Mesenchymal stem cell (in vitro differentiated cells and primary cell): ENCODE data around the gene FBXL7.
A peak's percentile ranks its signal among the peaks of the same experiment; 100 is the strongest.

Source experiments
- DNase-seq: peaks from one replicate; pipeline ENCODE4 v3.0.0-alpha.2; 2013
- H2AFZ ChIP-seq: one replicate; pipeline ENCODE4 v1.6.1; 2013; ENCODE audit warnings: low read depth, mild to moderate bottlenecking, control low read depth, inconsistent platforms, low read length, moderate library complexity
- H2AK5ac ChIP-seq: 2 replicates; pipeline ENCODE4 v1.6.1; 2013; ENCODE audit warnings: low read length, moderate library complexity, mild to moderate bottlenecking, inconsistent platforms; ENCODE audit not compliant: severe bottlenecking
- H2BK120ac ChIP-seq: one replicate; pipeline ENCODE4 v1.6.1; 2013; ENCODE audit warnings: low read depth, mild to moderate bottlenecking, inconsistent platforms, low read length, moderate library complexity
- H2BK12ac ChIP-seq, 2 experiments: one replicate each; pipeline ENCODE4 v1.6.1; 2013; ENCODE audit warnings: inconsistent platforms in 2 of 2, low read length in 2 of 2, mild to moderate bottlenecking in 2 of 2, moderate library complexity in 2 of 2, control low read depth in 1 of 2
- H2BK15ac ChIP-seq: one replicate; pipeline ENCODE4 v1.6.1; 2013; ENCODE audit warnings: mild to moderate bottlenecking, low read depth, inconsistent platforms; ENCODE audit not compliant: poor library complexity, severe bottlenecking
- H2BK5ac ChIP-seq: 2 replicates; pipeline ENCODE4 v1.6.1; 2013; ENCODE audit warnings: low read depth, mild to moderate bottlenecking, low read length, control low read depth, inconsistent platforms; ENCODE audit not compliant: poor library complexity, severe bottlenecking
- H3K14ac ChIP-seq, 2 experiments: one replicate each; pipeline ENCODE4 v1.6.1; 2013; ENCODE audit warnings: inconsistent platforms in 2 of 2, low read length in 2 of 2, control low read depth in 1 of 2, mild to moderate bottlenecking in 1 of 2, moderate library complexity in 1 of 2
- H3K18ac ChIP-seq, 2 experiments: one replicate each; pipeline ENCODE4 v1.6.1; 2013; ENCODE audit warnings: inconsistent platforms in 2 of 2, low read length in 2 of 2, control low read depth in 1 of 2, low read depth in 1 of 2, mild to moderate bottlenecking in 1 of 2
- H3K23ac ChIP-seq, 2 experiments: one replicate each; pipeline ENCODE4 v1.6.1; 2013; ENCODE audit warnings: inconsistent platforms in 2 of 2, low read length in 2 of 2, mild to moderate bottlenecking in 2 of 2, moderate library complexity in 2 of 2, control low read depth in 1 of 2
- H3K27ac ChIP-seq: 2 replicates; pipeline ENCODE4 v1.5.1; 2013; ENCODE audit warnings: mild to moderate bottlenecking, moderate library complexity, low read length, control low read depth, inconsistent platforms; ENCODE audit not compliant: poor library complexity, severe bottlenecking
- H3K27me3 ChIP-seq, 2 experiments: 2 replicates each; pipeline versions ENCODE4 v1.6.1 to v1.7.0; 2013; ENCODE audit warnings: low read length in 2 of 2, mild to moderate bottlenecking in 2 of 2, moderate library complexity in 2 of 2, control low read depth in 1 of 2, inconsistent platforms in 1 of 2; ENCODE audit not compliant: control insufficient read depth in 1 of 2, insufficient read depth in 1 of 2
- H3K36me3 ChIP-seq, 2 experiments: 2 replicates each; pipeline versions ENCODE4 v1.6.1 to v1.7.0; 2013; ENCODE audit warnings: low read length in 2 of 2, control low read depth in 1 of 2, inconsistent platforms in 1 of 2, low read depth in 1 of 2, mild to moderate bottlenecking in 1 of 2; ENCODE audit not compliant: insufficient read depth in 2 of 2, control insufficient read depth in 1 of 2
- H3K4ac ChIP-seq, 2 experiments: one replicate each; pipeline ENCODE4 v1.6.1; 2013; ENCODE audit warnings: inconsistent platforms in 2 of 2, low read length in 2 of 2, mild to moderate bottlenecking in 2 of 2, moderate library complexity in 2 of 2, control low read depth in 1 of 2, low read depth in 1 of 2
- H3K4me1 ChIP-seq: 2 replicates; pipeline ENCODE4 v1.6.1; 2013; ENCODE audit warnings: low read depth, low read length, control low read depth; ENCODE audit not compliant: control insufficient read depth, insufficient read depth
- H3K4me2 ChIP-seq: 2 replicates; pipeline ENCODE4 v1.6.1; 2013; ENCODE audit warnings: low read length, mild to moderate bottlenecking, inconsistent platforms; ENCODE audit not compliant: poor library complexity, severe bottlenecking
- H3K4me3 ChIP-seq, 2 experiments: 2 replicates each; pipeline versions ENCODE4 v1.5.1 to v1.7.0; 2013; ENCODE audit warnings: low read length in 2 of 2, mild to moderate bottlenecking in 2 of 2, control low read depth in 1 of 2, low read depth in 1 of 2; ENCODE audit not compliant: insufficient read depth in 1 of 2
- H3K79me1 ChIP-seq: replicated peaks from 2 replicates; pipeline ENCODE4 v1.6.1; 2013; ENCODE audit warnings: mild to moderate bottlenecking, control low read depth, low read length, inconsistent platforms; ENCODE audit not compliant: poor library complexity, severe bottlenecking
- H3K9ac ChIP-seq: 2 replicates; pipeline ENCODE4 v1.7.0; 2013; ENCODE audit warnings: mild to moderate bottlenecking, low read length, moderate library complexity
- H3K9me3 ChIP-seq: 2 replicates; pipeline ENCODE4 v1.7.0; 2013; ENCODE audit warnings: mild to moderate bottlenecking, low read length; ENCODE audit not compliant: control insufficient read depth
- H4K8ac ChIP-seq: one replicate; pipeline ENCODE4 v1.6.1; 2013; ENCODE audit warnings: inconsistent platforms, mild to moderate bottlenecking, low read length, moderate library complexity
- H4K91ac ChIP-seq: one replicate; pipeline ENCODE4 v1.6.1; 2013; ENCODE audit warnings: mild to moderate bottlenecking, low read length, inconsistent platforms
- WGBS: methylation state at CpG from one replicate; pipeline ENCODE4 v1.1.7; 2013; ENCODE audit warnings: mixed read lengths; 5-methylcytosine and 5-hydroxymethylcytosine counted together

Gene FBXL7

GRCh38 chr5:15893866-15894265 lies 393.9 kb downstream of the FBXL7 start:
- Histone ChIP-seq H3K36me3 (no peaks in the 10 kb centered on the region), H4K91ac (no peak overlapping the region), H3K9me3 (no peaks in the 10 kb centered on the region), H2BK15ac (no peak overlapping the region), H2AK5ac (no peak overlapping the region), H3K27me3 (no peaks in the 10 kb centered on the region), H3K4me2 (no peak overlapping the region), H2BK5ac (no peak overlapping the region), H3K9ac (no peak overlapping the region), H3K18ac (no peak overlapping the region), H2AFZ (no peak overlapping the region), H2BK120ac (no peak overlapping the region), H3K4ac (no peak overlapping the region), H3K4me3 (no peak overlapping the region), H3K27ac (no peak overlapping the region), H3K23ac (no peak overlapping the region), H2BK12ac (no peak overlapping the region), H3K4me1 (peaks cover 10% of the 10 kb centered on the region), H4K8ac (no peak overlapping the region), H3K14ac (no peak overlapping the region), H3K79me1 (peaks cover 30% of the 10 kb centered on the region)
- WGBS, result 93% methylated on average over 11 of the region's 11 CpGs
- DNase-seq, result no peak

GRCh38 chr5:15897656-15898055 lies 397.7 kb downstream of the FBXL7 start:
- WGBS, result 90% methylated on average over 3 of the region's 3 CpGs
- H2AFZ ChIP-seq, result no peak overlapping the region

GRCh38 chr5:15898641-15899040 lies 398.7 kb downstream of the FBXL7 start:
- WGBS, result 96% methylated on average over 6 of the region's 6 CpGs
- no peak overlapping the region for H3K27ac ChIP-seq

More at GRCh38 chr5:15897656-15898055, 397.7 kb downstream of the FBXL7 start:
- Histone ChIP-seq H2BK12ac (no peak overlapping the region), H2BK120ac (no peak overlapping the region), H3K4me1 (no peaks in the 10 kb centered on the region), H3K9me3 (no peaks in the 10 kb centered on the region), H3K4me2 (no peak overlapping the region), H3K14ac (no peak overlapping the region), H3K23ac (no peak overlapping the region), H3K4ac (no peak overlapping the region), H4K8ac (no peak overlapping the region), H3K27me3 (no peaks in the 10 kb centered on the region), H2BK15ac (no peak overlapping the region), H3K4me3 (no peak overlapping the region), H2BK5ac (no peak overlapping the region), H3K18ac (no peak overlapping the region), H2AK5ac (no peak overlapping the region), H3K79me1 (peaks cover 15% of the 10 kb centered on the region), H4K91ac (no peak overlapping the region), H3K9ac (no peak overlapping the region), H3K27ac (no peak overlapping the region), H3K36me3 (no peaks in the 10 kb centered on the region)
- peak; percentile 27 for DNase-seq

DNA sequence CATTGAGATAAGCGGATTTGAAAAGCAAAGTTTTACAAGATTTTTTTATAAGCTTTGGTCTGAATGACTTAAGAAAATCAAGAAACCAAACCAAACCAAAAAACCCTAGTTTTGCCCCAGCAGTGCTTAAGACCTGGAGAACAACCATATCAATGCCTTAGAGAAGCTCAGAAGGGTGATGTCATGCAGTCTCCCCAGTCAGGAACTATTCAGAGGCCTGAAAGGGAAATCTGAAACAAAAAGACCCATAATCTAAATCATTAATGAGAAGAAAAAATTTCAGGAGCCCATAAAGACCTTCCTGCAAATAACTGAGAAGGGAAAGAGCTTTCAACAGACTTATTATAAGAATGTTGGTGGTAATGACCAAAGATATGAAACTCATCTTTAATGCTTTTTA lies 399.5 kb downstream of the FBXL7 start:
- no peak for DNase-seq
- no peak overlapping the region for H3K4me3 ChIP-seq
- WGBS, result 100% methylated on average over 1 of the region's 1 CpG

More at GRCh38 chr5:15898641-15899040, 398.7 kb downstream of the FBXL7 start:
- Histone ChIP-seq H3K9ac (no peak overlapping the region), H3K79me1 (peaks cover 19% of the 10 kb centered on the region), H3K36me3 (no peaks in the 10 kb centered on the region), H3K4me1 (no peaks in the 10 kb centered on the region), H3K4me2 (no peak overlapping the region), H3K23ac (no peak overlapping the region), H3K18ac (no peak overlapping the region), H2AFZ (no peak overlapping the region), H2BK12ac (no peak overlapping the region), H3K4ac (no peak overlapping the region), H3K9me3 (no peaks in the 10 kb centered on the region), H2AK5ac (peak overlapping the region; percentile 45), H2BK120ac (no peak overlapping the region), H3K4me3 (no peak overlapping the region), H4K8ac (no peak overlapping the region), H2BK5ac (no peak overlapping the region), H3K14ac (no peak overlapping the region), H4K91ac (no peak overlapping the region), H2BK15ac (no peak overlapping the region), H3K27me3 (no peaks in the 10 kb centered on the region)
- DNase-seq, result no peak

More for the DNA sequence above, 399.5 kb downstream of the FBXL7 start:
- H3K23ac ChIP-seq, result no peak overlapping the region
- H2BK15ac ChIP-seq, result no peak overlapping the region
- no peak overlapping the region for H3K27ac ChIP-seq
- no peak overlapping the region for H2BK120ac ChIP-seq
- H3K4me2 ChIP-seq, result no peak overlapping the region
- H3K4me1 ChIP-seq, result no peaks in the 10 kb centered on the region
- H2AFZ ChIP-seq, result no peak overlapping the region
- no peak overlapping the region for H3K9ac ChIP-seq
- H3K79me1 ChIP-seq, result peaks cover 16% of the 10 kb centered on the region
- no peaks in the 10 kb centered on the region for H3K27me3 ChIP-seq
- no peak overlapping the region for H4K8ac ChIP-seq
- H2BK12ac ChIP-seq, result no peak overlapping the region
- H2BK5ac ChIP-seq, result no peak overlapping the region
- H3K4ac ChIP-seq, result no peak overlapping the region
- H3K18ac ChIP-seq, result no peak overlapping the region
- no peak overlapping the region for H3K14ac ChIP-seq
- H4K91ac ChIP-seq, result no peak overlapping the region
- no peaks in the 10 kb centered on the region for H3K9me3 ChIP-seq
- H3K36me3 ChIP-seq, result no peaks in the 10 kb centered on the region
- no peak overlapping the region for H2AK5ac ChIP-seq
